HT-29 (cell line): ENCODE measurements around the gene CIDEC. TPM values are rescaled to one million over a fixed set of nuclear protein-coding genes. Genes with fewer than 3 reads are reported as not detected.
"Not testable (repeated sequence)": the region's sequence is repeated elsewhere in the genome, so short reads cannot be mapped to it uniquely, and the experiment has no call there.

Experiments
- DNase-seq: peaks from one replicate; pipeline ENCODE4 v3.0.0-alpha.2; 2015; ENCODE audit warnings: low spot score
- total RNA-seq: library from RNA; depleted of rRNA; stranded (reverse); fragments of >200 nt; shearing (Covaris generic); gene quantifications from 2 replicates; pipeline ENCODE4 v1.2.3, GENCODE V29; 2014

Gene CIDEC
- total RNA-seq, 1 experiment from 2014 or later, result 0.61 TPM

GRCh38 chr3:9848860-9849259, 31.2 kb downstream of the CIDEC start:
- DNase-seq, result peak; percentile 27

- not testable (repeated sequence) for DNase-seq
Observed at GRCh38 chr3:9847870-9848269, 32.2 kb downstream of the CIDEC start.

GRCh38 chr3:9846931-9847488, 33.0 kb downstream of the CIDEC start:
- DNase-seq, result no peak

GRCh38 chr3:9846231-9846630, 33.8 kb downstream of the CIDEC start:
- no peak for DNase-seq

GRCh38 chr3:9843715-9844438, 36.2 kb downstream of the CIDEC start, which contains the start of gene RPUSD3:
RPUSD3 (minus strand) TSS chr3:9844008; CDS start chr3:9843990, 18 bp downstream.
- peak; percentile 90 for DNase-seq

- DNase-seq, result no peak
Observed at GRCh38 chr3:9841015-9841414, 39.0 kb downstream of the CIDEC start.

- DNase-seq, result no peak
Observed at GRCh38 chr3:9838856-9839255, 41.2 kb downstream of the CIDEC start.

- no peak for DNase-seq
Observed at GRCh38 chr3:9837701-9838582, 42.1 kb downstream of the CIDEC start.

GRCh38 chr3:9834520-9835380, 45.3 kb downstream of the CIDEC start:
- no peak for DNase-seq

GRCh38 chr3:9833078-9833477, 47.0 kb downstream of the CIDEC start:
- DNase-seq, result no peak

GRCh38 chr3:9831253-9831652, 48.8 kb downstream of the CIDEC start:
- DNase-seq, result no peak

GRCh38 chr3:9828801-9829755, 51.0 kb downstream of the CIDEC start:
- no peak for DNase-seq

- peak; percentile 45 for DNase-seq
Observed at GRCh38 chr3:9826815-9827573, 53.1 kb downstream of the CIDEC start.

GRCh38 chr3:9825451-9826040, 54.5 kb downstream of the CIDEC start:
- DNase-seq, result no peak

- peak; percentile 34 for DNase-seq
Observed at GRCh38 chr3:9820946-9821345, 59.1 kb downstream of the CIDEC start.

GRCh38 chr3:9820543-9820942, 59.5 kb downstream of the CIDEC start:
- no peak for DNase-seq

GRCh38 chr3:9818666-9819335, 61.3 kb downstream of the CIDEC start:
- no peak for DNase-seq

- no peak for DNase-seq
Observed at GRCh38 chr3:9817436-9817835, 62.6 kb downstream of the CIDEC start.
